ENCODE data around the gene PEX14.
"Not testable (repeated sequence)": the region's sequence is repeated elsewhere in the genome, so short reads cannot be mapped to it uniquely, and the experiment has no call there.

The PEX14 gene

GRCh38 chr1:10494754-10495474 is 20.2 kb downstream of the PEX14 start:
- DNase-seq (ENCODE audit: low read depth in 2 of 2) = peak in 1 of 2 experiments; percentile 29

- DNase-seq (ENCODE audit: low read depth in 2 of 2) = no peak
Observed at GRCh38 chr1:10495475-10495817, 20.7 kb downstream of the PEX14 start.

- DNase-seq (ENCODE audit: low read depth in 2 of 2) = no peak
Observed at GRCh38 chr1:10495952-10496351, 21.2 kb downstream of the PEX14 start.

- no peak for DNase-seq (ENCODE audit: low read depth in 2 of 2)
Observed at GRCh38 chr1:10497109-10497508, 22.4 kb downstream of the PEX14 start.

- DNase-seq (ENCODE audit: low read depth in 2 of 2) = no peak
Observed at GRCh38 chr1:10498231-10498630, 23.5 kb downstream of the PEX14 start.

GRCh38 chr1:10502206-10502605 is 27.5 kb downstream of the PEX14 start:
- no peak for DNase-seq (ENCODE audit: low read depth in 2 of 2)

- no peak for DNase-seq (ENCODE audit: low read depth in 2 of 2)
Observed at GRCh38 chr1:10504249-10504648, 29.5 kb downstream of the PEX14 start.

GRCh38 chr1:10506046-10506676 is 31.4 kb downstream of the PEX14 start:
- not testable (repeated sequence) for DNase-seq (ENCODE audit: low read depth in 2 of 2)

- no peak for DNase-seq (ENCODE audit: low read depth in 2 of 2)
Observed at GRCh38 chr1:10506677-10507047, 31.9 kb downstream of the PEX14 start.

GRCh38 chr1:10507111-10507879 is 32.5 kb downstream of the PEX14 start:
- peak in 1 of 2 experiments; percentile 40 for DNase-seq (ENCODE audit: low read depth in 2 of 2)

GRCh38 chr1:10508511-10508951 is 33.8 kb downstream of the PEX14 start:
- no peak for DNase-seq (ENCODE audit: low read depth in 2 of 2)

- no peak for DNase-seq (ENCODE audit: low read depth in 2 of 2)
Observed at GRCh38 chr1:10509809-10510509, 35.2 kb downstream of the PEX14 start.

- peak in 1 of 2 experiments; percentile 70 for DNase-seq (ENCODE audit: low read depth in 2 of 2)
Observed at GRCh38 chr1:10510520-10511493, 36.1 kb downstream of the PEX14 start.

GRCh38 chr1:10511494-10511885 is 36.7 kb downstream of the PEX14 start:
- no peak for DNase-seq (ENCODE audit: low read depth in 2 of 2)

GRCh38 chr1:10513199-10513598 is 38.4 kb downstream of the PEX14 start:
- DNase-seq (ENCODE audit: low read depth in 2 of 2) = no peak

- peak in 1 of 2 experiments; percentile 27 for DNase-seq (ENCODE audit: low read depth in 2 of 2)
Observed at GRCh38 chr1:10514490-10515235, 39.9 kb downstream of the PEX14 start.

- DNase-seq (ENCODE audit: low read depth in 2 of 2) = no peak
Observed at GRCh38 chr1:10515301-10515975, 40.7 kb downstream of the PEX14 start.

- no peak for DNase-seq (ENCODE audit: low read depth in 2 of 2)
Observed at GRCh38 chr1:10515976-10516750, 41.4 kb downstream of the PEX14 start.

All from fibroblast of skin of left quadriceps (primary cell).